Eye (tissue), 1 donor: ENCODE measurements around the gene CCN2.
"Not testable (repeated sequence)": the region's sequence is repeated elsewhere in the genome, so short reads cannot be mapped to it uniquely, and the experiment has no call there.

ENCODE experiments used
- DNase-seq: peaks from one replicate; pipeline ENCODE4 v3.0.0-alpha.2; 2015

Gene CCN2

DNA sequence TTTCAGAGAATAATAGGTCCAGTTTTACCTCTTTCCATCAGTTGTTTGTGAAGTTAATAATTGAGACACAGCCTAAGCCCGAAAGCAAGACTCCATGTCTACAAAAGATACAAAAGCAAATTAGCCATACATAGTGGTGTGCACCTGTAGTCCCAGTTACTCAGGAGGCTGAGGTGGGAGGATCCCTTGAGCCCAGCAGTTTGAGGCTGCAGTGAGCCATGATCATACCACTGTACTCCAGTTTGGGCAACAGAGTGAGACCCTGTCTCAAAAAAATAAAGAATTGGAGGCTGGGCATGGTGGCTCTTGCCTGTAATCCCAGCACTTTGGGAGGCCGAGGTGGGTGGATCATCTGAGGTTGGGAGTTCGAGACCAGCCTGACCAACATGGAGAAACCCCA, 42.4 kb downstream of the CCN2 start:
- not testable (repeated sequence) for DNase-seq

DNA sequence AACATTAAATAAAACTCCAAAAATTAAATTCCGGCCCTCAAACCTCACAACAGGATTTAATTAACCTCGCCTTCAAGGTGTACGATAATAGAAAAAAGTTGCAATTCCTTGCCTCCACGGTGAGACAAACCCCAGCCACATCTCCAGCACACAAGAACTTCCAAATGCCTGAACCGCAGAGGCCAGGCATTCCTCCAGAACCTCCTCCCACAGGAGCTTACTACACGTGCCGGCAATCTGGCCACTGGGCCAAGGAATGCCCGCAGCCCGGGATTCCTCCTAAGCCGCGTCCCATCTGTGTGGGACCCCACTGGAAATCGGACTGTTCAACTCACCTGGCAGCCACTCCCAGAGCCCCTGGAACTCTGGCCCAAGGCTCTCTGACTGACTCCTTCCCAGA, 47.4 kb downstream of the CCN2 start:
- not testable (repeated sequence) for DNase-seq

DNA sequence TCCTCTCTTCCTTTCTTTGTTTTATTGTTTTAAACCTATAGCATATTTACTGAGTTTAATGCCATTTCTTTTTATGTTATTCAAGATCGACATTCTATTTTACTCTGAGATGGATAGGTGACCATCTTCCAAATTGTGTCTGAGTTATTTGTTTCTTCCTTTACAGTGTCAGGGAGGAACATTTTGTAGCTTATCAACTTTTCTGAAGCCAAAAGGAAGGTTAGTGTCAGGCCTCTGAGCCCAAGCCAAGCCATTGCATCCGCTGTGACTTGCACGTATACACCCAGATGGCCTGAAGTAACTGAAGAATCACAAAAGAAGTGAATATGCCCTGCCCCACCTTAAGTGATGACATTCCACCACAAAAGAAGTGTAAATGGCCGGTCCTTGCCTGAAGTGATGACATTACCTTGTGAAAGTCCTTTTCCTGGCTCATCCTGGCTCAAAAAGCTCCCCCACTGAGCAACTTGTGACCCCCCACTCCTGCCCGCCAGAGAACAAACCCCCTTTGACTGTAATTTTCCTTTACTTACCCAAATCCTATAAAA, 49.8 kb downstream of the CCN2 start:
- DNase-seq: not testable (repeated sequence)

DNA sequence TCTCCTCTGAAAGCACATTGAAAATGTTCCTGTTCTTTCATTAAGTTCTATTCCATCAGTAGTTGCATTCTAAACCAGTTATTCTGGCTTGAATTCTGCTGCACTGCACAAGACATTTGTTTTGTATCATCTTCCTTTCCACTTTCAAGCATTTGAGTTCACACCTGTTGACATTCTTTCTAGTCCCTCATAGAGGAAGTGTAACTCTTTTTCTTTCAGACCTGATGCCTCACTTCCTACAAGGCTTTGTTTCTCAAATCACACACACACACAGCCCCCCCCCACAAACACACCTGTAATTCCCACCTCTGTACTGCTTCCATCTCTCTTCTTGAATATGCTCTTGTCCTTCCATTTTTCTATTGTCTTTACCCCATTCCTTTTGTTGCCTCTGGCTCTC, 50.9 kb downstream of the CCN2 start:
- DNase-seq: no peak

DNA sequence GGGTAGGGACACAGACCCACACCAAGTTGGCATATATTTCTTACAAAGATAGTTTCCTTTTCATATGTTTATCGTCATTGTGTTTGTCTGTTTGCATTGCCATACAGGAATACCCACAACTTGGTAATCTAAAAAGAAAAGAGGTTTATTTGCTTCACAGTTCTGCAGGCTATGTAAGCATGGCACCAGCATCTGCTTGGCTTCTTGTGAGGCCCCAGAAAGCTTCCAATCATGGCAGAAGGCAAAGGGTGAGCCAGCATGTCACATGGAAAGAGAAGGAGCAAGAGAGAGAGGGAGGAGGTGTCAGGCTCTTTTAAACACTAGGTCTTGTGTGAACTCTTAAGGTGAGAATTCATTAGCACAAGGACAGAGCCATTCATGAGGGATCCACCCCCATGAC, 52.5 kb downstream of the CCN2 start:
- no peak for DNase-seq
